OCI-LY3 (cell line): Measurements from ENCODE around the gene CTNNB1.

Experiments used
- H2AFZ ChIP-seq: fragments of 200-600, 300-600 bp; shearing (Covaris generic); 2 replicates; pipeline ENCODE4 v1.6.0; 2014; ENCODE audit warnings: antibody characterized with exemption, low read depth, low read length
- H3K27ac ChIP-seq: fragments of 200-600, 300-600 bp; sonication (generic); 2 replicates; pipeline ENCODE4 v1.5.1; 2014; ENCODE audit warnings: mild to moderate bottlenecking, low read length, moderate library complexity, mixed read lengths
- H3K27me3 ChIP-seq: fragments of 200-600, 300-600 bp; sonication (generic); 2 replicates; pipeline ENCODE4 v1.6.1; 2014; ENCODE audit warnings: low read depth, low read length, mixed read lengths
- H3K36me3 ChIP-seq: fragments of 200-600, 300-600 bp; sonication (generic); replicated peaks from 2 replicates; pipeline ENCODE3; 2014; ENCODE audit warnings: low read depth, low read length, mixed read lengths
- H3K4me1 ChIP-seq: fragments of 300-600, 200-600 bp; sonication (generic); 2 replicates; pipeline ENCODE4 v1.6.1; 2014; ENCODE audit warnings: low read length, mixed read lengths
- H3K4me2 ChIP-seq: fragments of 200-600, 300-600 bp; sonication (generic); 2 replicates; pipeline ENCODE4 v1.6.1; 2014; ENCODE audit warnings: low read length, mixed read lengths
- H3K4me3 ChIP-seq: fragments of 300-600, 200-600 bp; sonication (generic); 2 replicates; pipeline ENCODE4 v1.5.1; 2014; ENCODE audit warnings: antibody characterized with exemption, mild to moderate bottlenecking, low read length, moderate library complexity
- H3K79me2 ChIP-seq: fragments of 300-600, 200-600 bp; shearing (Covaris generic); 2 replicates; pipeline ENCODE4 v1.6.1; 2014; ENCODE audit warnings: mild to moderate bottlenecking, low read length, mixed read lengths
- H3K9ac ChIP-seq: fragments of 300-600, 200-600 bp; shearing (Covaris generic); 2 replicates; pipeline ENCODE4 v1.6.0; 2014; ENCODE audit warnings: mild to moderate bottlenecking, low read length, moderate library complexity
- H3K9me3 ChIP-seq: fragments of 200-600, 300-600 bp; shearing (Covaris generic); 2 replicates; pipeline ENCODE4 v1.6.1; 2014; ENCODE audit warnings: low read length, mixed read lengths; ENCODE audit not compliant: insufficient read depth
- H4K20me1 ChIP-seq: fragments of 200-600, 300-600 bp; sonication (generic); 2 replicates; pipeline ENCODE4 v1.6.1; 2016; ENCODE audit warnings: low read length, mixed read lengths; ENCODE audit not compliant: insufficient read depth
- CTCF ChIP-seq: fragments of 200-600, 300-600 bp; sonication (generic); IDR thresholded peaks from 2 replicates; pipeline ENCODE4 v1.5.1; 2014; ENCODE audit warnings: antibody characterized with exemption, low read length, low read depth
- EZH2phosphoT487 ChIP-seq: fragments of 200-600 bp; shearing (Covaris generic); IDR thresholded peaks from 2 replicates; pipeline ENCODE4 v1.6.1; 2018; ENCODE audit warnings: antibody characterized with exemption, mixed run types, low read depth

CTNNB1 gene

GRCh38 chr3:41247055-41248004 is 48.0 kb downstream of the CTNNB1 start:
- Histone ChIP-seq H3K36me3 (no peaks in the 10 kb centered on the region), H3K79me2 (no peaks in the 10 kb centered on the region), H4K20me1 (0 out of 2 replicates have a peak, but pooled peaks cover 4% of the 10 kb centered on the region), H3K27me3 (no peaks in the 10 kb centered on the region), H3K4me3 (no peak overlapping the region), H2AFZ (no peak overlapping the region), H3K27ac (no peak overlapping the region), H3K9ac (no peak overlapping the region), H3K4me2 (no peak overlapping the region), H3K9me3 (no peaks in the 10 kb centered on the region), H3K4me1 (peaks cover 19% of the 10 kb centered on the region)
- TF ChIP-seq CTCF, result no peak
- TF ChIP-seq EZH2phosphoT487, result no peak

- Histone ChIP-seq H3K27ac (no peak overlapping the region), H3K4me1 (peaks cover 19% of the 10 kb centered on the region), H2AFZ (no peak overlapping the region), H3K27me3 (no peaks in the 10 kb centered on the region), H3K36me3 (no peaks in the 10 kb centered on the region), H3K4me2 (no peak overlapping the region), H4K20me1 (no peaks in the 10 kb centered on the region), H3K9ac (no peak overlapping the region), H3K4me3 (no peak overlapping the region), H3K79me2 (no peaks in the 10 kb centered on the region), H3K9me3 (no peaks in the 10 kb centered on the region)
- TF ChIP-seq CTCF (no peak), EZH2phosphoT487 (no peak)
Measured at GRCh38 chr3:41248525-41248924, 49.2 kb downstream of the CTNNB1 start.

- Histone ChIP-seq H4K20me1 (no peaks in the 10 kb centered on the region), H3K27me3 (no peaks in the 10 kb centered on the region), H3K9me3 (no peaks in the 10 kb centered on the region), H3K79me2 (no peaks in the 10 kb centered on the region), H3K4me2 (no peak overlapping the region), H3K9ac (no peak overlapping the region), H3K27ac (no peak overlapping the region), H2AFZ (no peak overlapping the region), H3K4me3 (no peak overlapping the region), H3K36me3 (no peaks in the 10 kb centered on the region), H3K4me1 (peaks cover 19% of the 10 kb centered on the region)
- TF ChIP-seq CTCF (no peak), EZH2phosphoT487 (no peak)
Measured at GRCh38 chr3:41249318-41249717, 50.0 kb downstream of the CTNNB1 start.

GRCh38 chr3:41250825-41251224 is 51.5 kb downstream of the CTNNB1 start:
- H3K9ac ChIP-seq, result no peak overlapping the region
- no peak overlapping the region for H3K27ac ChIP-seq
- H3K36me3 ChIP-seq, result no peaks in the 10 kb centered on the region
- H3K27me3 ChIP-seq, result no peaks in the 10 kb centered on the region
- peaks cover 19% of the 10 kb centered on the region for H3K4me1 ChIP-seq
- H3K4me2 ChIP-seq, result peak overlapping the region; percentile 50
- H3K79me2 ChIP-seq, result no peaks in the 10 kb centered on the region
- no peaks in the 10 kb centered on the region for H4K20me1 ChIP-seq
- TF ChIP-seq CTCF (no peak), EZH2phosphoT487 (no peak)
- H3K4me3 ChIP-seq, result no peak overlapping the region
- no peaks in the 10 kb centered on the region for H3K9me3 ChIP-seq
- no peak overlapping the region for H2AFZ ChIP-seq
